SK-N-MC (cell line): ENCODE measurements around the gene CACNA1C.

Experiments used
- EZH2 ChIP-seq: fragments of 200-600 bp; sonication (generic); IDR thresholded peaks from one replicate; pipeline ENCODE4 v1.6.1; 2017; ENCODE audit warnings: antibody characterized with exemption
- FOXP2 ChIP-seq: optimal IDR thresholded peaks from 2 replicates; pipeline ENCODE3; 2011; ENCODE audit warnings: mild to moderate bottlenecking, moderate library complexity; ENCODE audit not compliant: insufficient read depth; ENCODE audit errors: extremely low read length, control extremely low read depth
- POLR2AphosphoS5 ChIP-seq: IDR thresholded peaks from 2 replicates; pipeline ENCODE4 v1.6.1; 2012; ENCODE audit warnings: mild to moderate bottlenecking, low read depth, low read length, borderline replicate concordance

- TF ChIP-seq POLR2AphosphoS5 (no peak), EZH2 (no peak), FOXP2 (no peak)
Measured at GRCh38 chr12:2265461-2266167, 212.8 kb downstream of the CACNA1C start.
